HG03565 (cell line): ENCODE data around the gene CAPSL.
A peak's percentile ranks its signal among the peaks of the same experiment; 100 is the strongest.
"Not testable (repeated sequence)": the region's sequence is repeated elsewhere in the genome, so short reads cannot be mapped to it uniquely, and the experiment has no call there.

Source experiments
- ATAC-seq: cut with Tn5 transposase; IDR thresholded peaks from one replicate; pipeline ENCODE4 v1.9.1; 2021; ENCODE audit warnings: mild to moderate bottlenecking, moderate library complexity; ENCODE audit not compliant: unreplicated experiment

CAPSL gene

GRCh38 chr5:35878079-35878478, 60.3 kb downstream of the CAPSL start:
- ATAC-seq, result no peak

DNA sequence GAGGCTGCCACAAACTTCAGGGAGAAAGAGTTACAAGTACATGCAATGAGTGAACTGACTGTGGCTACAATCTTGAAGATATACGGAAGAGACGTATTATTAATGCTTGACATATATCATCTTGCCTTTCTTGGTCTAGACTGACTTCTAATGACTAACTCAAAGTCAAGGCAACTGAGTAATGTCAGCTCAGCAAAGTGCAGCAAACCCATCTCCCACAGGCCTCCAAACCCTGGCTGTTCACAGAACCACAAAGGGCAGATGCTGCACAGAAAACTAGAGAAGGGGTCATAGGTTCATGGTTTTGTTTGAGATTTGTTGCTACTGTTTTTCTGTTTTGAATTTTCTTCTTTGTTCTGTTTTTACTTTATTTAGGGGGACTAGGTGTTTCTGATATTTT, 60.8 kb downstream of the CAPSL start:
- no peak for ATAC-seq

GRCh38 chr5:35876922-35877321, 61.5 kb downstream of the CAPSL start:
- no peak for ATAC-seq

- no peak for ATAC-seq
Observed at GRCh38 chr5:35876454-35876853, 62.0 kb downstream of the CAPSL start.

DNA sequence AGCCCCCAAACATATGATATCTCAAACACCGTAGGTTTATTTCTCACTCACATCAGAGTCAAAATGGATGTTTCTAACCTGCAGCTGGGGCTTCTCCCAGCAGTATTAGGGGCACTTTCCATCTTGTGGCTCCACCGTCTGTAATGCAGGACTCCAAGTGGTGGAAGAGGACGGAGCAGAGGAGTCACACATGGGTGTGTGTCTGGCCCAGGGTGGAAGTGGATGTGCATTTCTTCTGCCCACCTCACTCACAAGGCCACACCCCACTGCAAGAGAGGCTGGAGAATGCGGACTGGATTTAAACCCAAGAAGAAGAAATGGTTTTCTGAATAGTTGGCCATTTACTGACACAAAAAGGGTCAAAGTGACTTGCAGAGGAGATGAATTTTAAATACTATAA, 67.8 kb downstream of the CAPSL start:
- ATAC-seq, result no peak

GRCh38 chr5:35869685-35870277, 68.6 kb downstream of the CAPSL start:
- ATAC-seq, result no peak

DNA sequence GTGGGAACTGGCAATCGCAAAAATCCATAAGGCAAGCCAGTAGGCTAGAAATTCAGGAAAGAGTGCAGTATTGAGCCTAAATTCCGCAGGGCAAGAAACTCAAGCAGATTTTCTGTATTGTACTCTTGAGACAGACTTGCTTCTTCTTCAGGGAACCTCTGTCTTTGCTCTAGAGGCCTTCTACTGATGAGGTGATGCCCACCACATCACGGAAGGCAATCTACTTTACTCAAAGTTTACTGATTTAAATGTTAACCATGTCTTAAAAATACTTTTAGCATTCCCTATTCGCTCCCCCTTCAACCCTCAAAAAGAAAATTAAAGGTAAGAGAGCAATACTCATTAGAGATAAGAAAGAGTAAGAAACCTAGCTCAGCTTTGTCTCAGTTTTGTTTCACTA, 70.4 kb downstream of the CAPSL start:
- no peak for ATAC-seq

DNA sequence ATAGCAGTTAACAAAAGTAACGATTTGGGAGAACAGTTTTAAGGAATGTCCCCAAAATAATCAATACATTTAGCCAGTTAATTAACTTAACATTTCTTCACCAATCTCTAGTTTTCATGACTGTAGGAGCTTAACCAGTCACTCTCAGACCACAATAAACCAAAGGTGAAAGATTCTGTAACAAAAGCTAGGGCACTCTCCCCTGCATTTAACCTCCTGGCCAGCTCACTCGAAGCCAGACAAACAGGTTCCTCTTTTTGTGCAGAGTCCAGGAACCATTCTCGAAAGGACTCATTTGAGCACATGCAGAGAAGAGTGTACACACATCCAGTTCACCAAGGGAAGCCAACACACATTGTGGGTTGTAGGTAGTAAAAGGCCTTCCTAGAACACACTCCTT, 75.3 kb downstream of the CAPSL start:
- peak; percentile 65 for ATAC-seq

DNA sequence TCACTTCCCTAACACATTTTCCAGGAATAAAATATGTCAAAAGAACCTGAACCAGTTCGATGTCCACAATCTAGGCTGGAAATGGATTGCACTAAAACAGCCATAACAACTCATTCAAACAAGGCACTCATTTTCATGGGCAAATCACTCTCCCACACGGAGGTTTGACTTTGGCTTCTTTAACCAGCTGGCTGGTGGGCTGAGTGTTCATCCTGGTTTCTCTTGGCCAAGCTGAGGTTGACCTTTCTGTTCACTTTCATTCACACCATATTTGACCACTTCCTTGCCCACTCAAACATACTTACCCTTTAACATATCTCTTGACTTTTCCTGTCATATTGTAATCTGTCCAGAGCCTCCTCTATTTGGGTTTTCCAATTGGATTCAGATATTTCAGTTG, 76.3 kb downstream of the CAPSL start:
- ATAC-seq, result no peak

GRCh38 chr5:35861718-35862117, 76.7 kb downstream of the CAPSL start:
- ATAC-seq, result no peak

GRCh38 chr5:35860686-35861085, 77.7 kb downstream of the CAPSL start:
- no peak for ATAC-seq

GRCh38 chr5:35859101-35859661, 79.2 kb downstream of the CAPSL start:
- no peak for ATAC-seq

- ATAC-seq, result no peak
Observed at GRCh38 chr5:35857606-35858205, 80.7 kb downstream of the CAPSL start.

- ATAC-seq, result no peak
Observed at GRCh38 chr5:35856765-35857351, 81.6 kb downstream of the CAPSL start, which contains the start of gene IL7R. IL7R (plus strand) TSS chr5:35856891; CDS start chr5:35856978, 87 bp downstream.

- not testable (repeated sequence) for ATAC-seq
Observed at GRCh38 chr5:35856186-35856764, 82.1 kb downstream of the CAPSL start.

DNA sequence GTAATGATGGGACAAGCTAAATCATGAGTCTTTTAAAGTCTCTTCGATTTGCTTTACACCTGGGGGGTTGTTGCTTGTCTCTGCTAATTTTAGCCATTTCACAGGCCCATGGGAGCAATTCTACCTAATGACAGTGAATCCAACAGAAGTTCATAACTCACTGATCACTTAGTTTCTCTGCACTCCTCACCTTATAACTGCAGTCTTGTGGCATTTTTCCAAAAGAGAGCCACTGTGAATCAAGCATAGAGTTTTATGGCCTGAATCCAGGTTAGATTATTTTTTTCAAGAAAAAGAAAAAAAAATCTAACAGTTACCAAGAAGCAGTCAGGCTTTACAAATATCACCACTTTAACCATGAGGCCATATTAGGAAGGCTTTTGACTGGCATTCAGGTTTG, 83.2 kb downstream of the CAPSL start:
- no peak for ATAC-seq
